ENCODE measurements around the gene APCDD1L.

Gene APCDD1L

DNA sequence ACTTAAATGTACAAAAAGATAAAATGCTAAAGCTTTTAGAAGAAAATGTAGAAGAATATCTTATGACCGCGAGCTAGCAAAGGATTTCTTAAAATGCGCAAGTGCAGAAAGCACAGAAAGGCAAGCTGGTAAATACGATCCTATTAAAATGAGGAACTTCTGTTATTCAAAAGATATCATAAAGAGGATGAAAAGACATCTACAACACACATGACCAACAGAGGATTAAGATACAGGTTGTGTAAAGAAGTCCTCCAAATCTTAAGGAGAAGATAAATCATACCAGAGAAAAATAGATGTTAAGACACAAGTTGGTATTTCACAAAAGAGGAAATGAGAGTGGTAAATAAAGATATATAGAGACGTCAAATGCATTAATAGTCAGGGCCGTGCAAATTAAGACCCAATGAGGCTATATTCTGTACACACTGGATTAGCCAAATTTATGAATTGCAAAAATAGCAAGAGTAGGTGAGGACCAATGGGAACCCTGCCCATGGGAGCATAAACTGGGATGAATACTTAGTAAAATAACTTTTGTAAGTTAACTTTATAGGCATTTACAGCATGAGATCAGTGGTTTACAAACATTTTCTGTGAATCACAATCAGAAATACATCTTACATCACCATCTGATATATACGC is 23.0 kb downstream of the APCDD1L start:
- no peaks in the 10 kb centered on the region for H3K27me3 ChIP-seq
- no peak overlapping the region for H3K27ac ChIP-seq
- no peak overlapping the region for H3K4me2 ChIP-seq
- no peak overlapping the region for H3K9ac ChIP-seq
- no peaks in the 10 kb centered on the region for H3K36me3 ChIP-seq
- TF ChIP-seq Cebpa-rat (IDR thresholded peaks at IDR 0.05), result no peak
- no peaks in the 10 kb centered on the region for H3K4me1 ChIP-seq
- H3K9me3 ChIP-seq, result peaks cover 30% of the 10 kb centered on the region; the same call in 1 of the 2 replicates
- no peaks in the 10 kb centered on the region for H4K20me1 ChIP-seq
- H3K4me3 ChIP-seq, result no peak overlapping the region

- H3K36me3 ChIP-seq, result no peaks in the 10 kb centered on the region
- H3K4me3 ChIP-seq, result no peak overlapping the region
- no peaks in the 10 kb centered on the region for H4K20me1 ChIP-seq
- no peaks in the 10 kb centered on the region for H3K4me1 ChIP-seq
- TF ChIP-seq Cebpa-rat (IDR thresholded peaks at IDR 0.05), result no peak
- H3K27me3 ChIP-seq, result no peaks in the 10 kb centered on the region
- H3K9me3 ChIP-seq, result peaks cover 67% of the 10 kb centered on the region
- H3K27ac ChIP-seq, result no peak overlapping the region
- H3K4me2 ChIP-seq, result no peak overlapping the region
- no peak overlapping the region for H3K9ac ChIP-seq
Observed at GRCh38 chr20:58486207-58486606, 29.0 kb downstream of the APCDD1L start.

GRCh38 chr20:58485393-58485792 is 29.8 kb downstream of the APCDD1L start:
- TF ChIP-seq Cebpa-rat (IDR thresholded peaks at IDR 0.05), result no peak
- Histone ChIP-seq H3K9me3 (peaks cover 72% of the 10 kb centered on the region), H3K36me3 (no peaks in the 10 kb centered on the region), H3K4me3 (no peak overlapping the region), H3K4me1 (no peaks in the 10 kb centered on the region), H4K20me1 (no peaks in the 10 kb centered on the region), H3K27me3 (no peaks in the 10 kb centered on the region), H3K4me2 (no peak overlapping the region), H3K9ac (no peak overlapping the region), H3K27ac (no peak overlapping the region)

DNA sequence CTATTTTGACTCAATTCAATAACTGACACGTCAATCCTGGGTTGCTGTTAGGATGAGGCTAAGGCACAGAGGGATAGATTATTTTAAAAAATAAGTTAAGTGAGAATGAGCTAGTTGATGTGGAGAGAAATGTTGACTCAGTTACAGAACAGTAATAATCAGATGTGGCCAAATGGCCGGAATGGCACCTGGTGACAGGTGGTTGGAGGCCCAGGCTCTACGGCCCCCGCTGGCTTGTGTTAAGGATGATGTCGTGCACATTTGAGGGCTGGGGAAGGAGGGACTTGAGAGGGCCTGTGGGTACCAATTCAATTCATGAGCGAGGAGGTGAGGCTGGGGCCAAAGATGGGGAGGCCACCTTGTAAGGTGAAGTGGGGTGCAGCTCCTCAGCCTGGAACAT is 31.7 kb downstream of the APCDD1L start:
- Histone ChIP-seq H3K4me1 (no peaks in the 10 kb centered on the region), H3K4me3 (no peak overlapping the region), H3K4me2 (no peak overlapping the region), H4K20me1 (no peaks in the 10 kb centered on the region), H3K9me3 (peaks cover 64% of the 10 kb centered on the region), H3K27me3 (no peaks in the 10 kb centered on the region), H3K36me3 (no peaks in the 10 kb centered on the region), H3K27ac (no peak overlapping the region), H3K9ac (no peak overlapping the region)
- TF ChIP-seq Cebpa-rat (IDR thresholded peaks at IDR 0.05), result no peak

DNA sequence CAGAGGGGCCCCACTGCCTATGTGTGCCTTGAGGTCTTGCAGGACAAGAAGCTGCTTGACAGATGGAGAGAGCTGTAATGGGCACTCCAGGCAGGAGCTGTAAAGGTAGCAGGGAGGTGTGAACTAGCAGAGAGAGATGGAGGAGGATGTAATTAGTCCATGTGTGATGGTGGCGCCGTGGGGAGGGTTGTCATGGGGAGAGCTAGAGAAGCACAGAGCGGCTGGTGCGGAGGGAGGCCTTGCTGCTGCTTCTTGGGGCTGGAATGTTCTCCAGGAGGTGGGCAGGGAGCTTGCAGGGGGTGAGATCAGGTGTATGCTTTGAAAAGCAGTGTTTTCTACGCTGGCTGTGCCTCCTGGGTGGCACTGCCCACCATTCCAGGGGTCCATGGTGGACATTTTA is 32.1 kb downstream of the APCDD1L start:
- Histone ChIP-seq H3K9me3 (peaks cover 64% of the 10 kb centered on the region), H3K4me3 (no peak overlapping the region), H4K20me1 (no peaks in the 10 kb centered on the region), H3K4me2 (no peak overlapping the region), H3K9ac (no peak overlapping the region), H3K4me1 (no peaks in the 10 kb centered on the region), H3K36me3 (no peaks in the 10 kb centered on the region), H3K27ac (no peak overlapping the region), H3K27me3 (no peaks in the 10 kb centered on the region)
- no peak for TF ChIP-seq Cebpa-rat (IDR thresholded peaks at IDR 0.05)

- H3K9me3 ChIP-seq, result peaks cover 63% of the 10 kb centered on the region
- no peaks in the 10 kb centered on the region for H3K36me3 ChIP-seq
- no peak for TF ChIP-seq Cebpa-rat (IDR thresholded peaks at IDR 0.05)
- H3K9ac ChIP-seq, result no peak overlapping the region
- H4K20me1 ChIP-seq, result no peaks in the 10 kb centered on the region
- no peak overlapping the region for H3K27ac ChIP-seq
- no peak overlapping the region for H3K4me2 ChIP-seq
- H3K27me3 ChIP-seq, result no peaks in the 10 kb centered on the region
- no peaks in the 10 kb centered on the region for H3K4me1 ChIP-seq
- no peak overlapping the region for H3K4me3 ChIP-seq
Observed at GRCh38 chr20:58482416-58482815, 32.8 kb downstream of the APCDD1L start.

GRCh38 chr20:58481481-58482021 is 33.6 kb downstream of the APCDD1L start:
- no peak for TF ChIP-seq Cebpa-rat (IDR thresholded peaks at IDR 0.05)
- Histone ChIP-seq H3K9ac (no peak overlapping the region), H3K4me1 (no peaks in the 10 kb centered on the region), H3K36me3 (no peaks in the 10 kb centered on the region), H3K4me2 (no peak overlapping the region), H3K27ac (no peak overlapping the region), H4K20me1 (no peaks in the 10 kb centered on the region), H3K27me3 (no peaks in the 10 kb centered on the region), H3K4me3 (no peak overlapping the region), H3K9me3 (peaks cover 58% of the 10 kb centered on the region)

DNA sequence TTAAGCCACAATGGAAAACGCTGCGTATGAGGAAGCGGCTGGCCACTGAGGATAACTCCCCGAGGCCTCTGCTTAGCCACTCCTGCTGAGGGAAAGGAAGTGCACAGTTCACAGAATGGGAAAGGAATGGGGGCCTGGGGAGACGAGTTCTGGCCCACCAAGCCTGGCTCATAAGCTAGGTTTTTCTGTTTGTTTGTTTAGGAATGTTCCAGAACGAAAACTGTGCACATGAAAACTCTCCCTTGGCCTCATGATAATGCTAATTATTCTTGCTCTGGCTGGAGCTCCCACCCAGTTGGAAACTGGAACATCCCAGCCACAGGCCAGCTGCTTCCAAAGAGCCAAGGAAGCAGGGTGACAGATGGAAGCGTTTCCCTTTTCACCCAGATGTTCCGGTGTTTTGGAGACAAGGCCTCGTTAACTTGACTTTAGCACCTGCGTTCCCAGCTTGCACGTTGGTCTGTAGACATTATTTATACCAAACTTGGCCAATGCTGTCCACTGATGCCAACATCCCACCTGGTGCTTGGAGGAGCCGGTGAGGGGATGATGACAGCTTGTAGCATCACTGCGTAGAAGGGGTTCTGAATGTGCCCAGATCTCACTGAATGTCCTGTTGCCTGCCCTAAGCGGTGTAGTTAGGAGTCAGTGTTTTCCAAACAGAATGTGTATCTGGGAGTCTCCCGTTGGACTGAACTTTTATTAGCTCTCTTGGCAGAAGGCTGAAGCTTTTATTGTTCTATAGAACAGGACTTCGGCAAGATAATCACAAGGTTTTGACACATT is 34.5 kb downstream of the APCDD1L start:
- no peaks in the 10 kb centered on the region for H3K4me1 ChIP-seq
- no peak overlapping the region for H3K9ac ChIP-seq
- no peaks in the 10 kb centered on the region for H4K20me1 ChIP-seq
- no peak overlapping the region for H3K4me3 ChIP-seq
- no peaks in the 10 kb centered on the region for H3K36me3 ChIP-seq
- TF ChIP-seq Cebpa-rat (IDR thresholded peaks at IDR 0.05), result no peak
- H3K9me3 ChIP-seq, result peaks cover 50% of the 10 kb centered on the region
- no peak overlapping the region for H3K27ac ChIP-seq
- no peaks in the 10 kb centered on the region for H3K27me3 ChIP-seq
- no peak overlapping the region for H3K4me2 ChIP-seq

- no peaks in the 10 kb centered on the region for H4K20me1 ChIP-seq
- H3K9ac ChIP-seq, result no peak overlapping the region
- H3K4me2 ChIP-seq, result no peak overlapping the region
- no peak for TF ChIP-seq Cebpa-rat (IDR thresholded peaks at IDR 0.05)
- H3K4me1 ChIP-seq, result no peaks in the 10 kb centered on the region
- no peaks in the 10 kb centered on the region for H3K27me3 ChIP-seq
- H3K27ac ChIP-seq, result no peak overlapping the region
- no peak overlapping the region for H3K4me3 ChIP-seq
- no peaks in the 10 kb centered on the region for H3K36me3 ChIP-seq
- H3K9me3 ChIP-seq, result peaks cover 42% of the 10 kb centered on the region
Observed at GRCh38 chr20:58479726-58480440, 35.3 kb downstream of the APCDD1L start.
